ENCODE measurements around the gene CSPG5. TPM values are rescaled to one million over a fixed set of nuclear protein-coding genes. Genes with fewer than 3 reads are reported as not detected.

The CSPG5 gene
- polyA plus RNA-seq (ENCODE audit: insufficient read depth in 1 of 5, insufficient read length in 5 of 5, low replicate concordance in 1 of 5), result 1 to 10 TPM in 3 of 5 donors, under 1 TPM in 2; 0.63 to 1.2 (median 1.1) TPM
- long read RNA-seq, donor 1, full-length matches to known transcripts, result 2 of 2 reads
- long read RNA-seq, donor 1, partial matches to known transcripts, result 0 of 2 reads
- long read RNA-seq, donor 1, other reads (novel, unspliced or antisense), result 0 of 2 reads
- long read RNA-seq, donor 2, result 0 reads
- long read RNA-seq, donor 3, result 0 reads
- long read RNA-seq, donor 4, full-length matches to known transcripts, result 1 of 1 reads
- long read RNA-seq, donor 4, partial matches to known transcripts, result 0 of 1 reads
- long read RNA-seq, donor 4, other reads (novel, unspliced or antisense), result 0 of 1 reads
- long read RNA-seq, donor 5, result 0 reads
- long read RNA-seq, donor 6, full-length matches to known transcripts, result 1 of 1 reads
- long read RNA-seq, donor 6, partial matches to known transcripts, result 0 of 1 reads
- long read RNA-seq, donor 6, other reads (novel, unspliced or antisense), result 0 of 1 reads
- long read RNA-seq, donor 7, full-length matches to known transcripts, result 2 of 2 reads
- long read RNA-seq, donor 7, partial matches to known transcripts, result 0 of 2 reads
- long read RNA-seq, donor 7, other reads (novel, unspliced or antisense), result 0 of 2 reads
- long read RNA-seq, donor 8, result 0 reads

DNA sequence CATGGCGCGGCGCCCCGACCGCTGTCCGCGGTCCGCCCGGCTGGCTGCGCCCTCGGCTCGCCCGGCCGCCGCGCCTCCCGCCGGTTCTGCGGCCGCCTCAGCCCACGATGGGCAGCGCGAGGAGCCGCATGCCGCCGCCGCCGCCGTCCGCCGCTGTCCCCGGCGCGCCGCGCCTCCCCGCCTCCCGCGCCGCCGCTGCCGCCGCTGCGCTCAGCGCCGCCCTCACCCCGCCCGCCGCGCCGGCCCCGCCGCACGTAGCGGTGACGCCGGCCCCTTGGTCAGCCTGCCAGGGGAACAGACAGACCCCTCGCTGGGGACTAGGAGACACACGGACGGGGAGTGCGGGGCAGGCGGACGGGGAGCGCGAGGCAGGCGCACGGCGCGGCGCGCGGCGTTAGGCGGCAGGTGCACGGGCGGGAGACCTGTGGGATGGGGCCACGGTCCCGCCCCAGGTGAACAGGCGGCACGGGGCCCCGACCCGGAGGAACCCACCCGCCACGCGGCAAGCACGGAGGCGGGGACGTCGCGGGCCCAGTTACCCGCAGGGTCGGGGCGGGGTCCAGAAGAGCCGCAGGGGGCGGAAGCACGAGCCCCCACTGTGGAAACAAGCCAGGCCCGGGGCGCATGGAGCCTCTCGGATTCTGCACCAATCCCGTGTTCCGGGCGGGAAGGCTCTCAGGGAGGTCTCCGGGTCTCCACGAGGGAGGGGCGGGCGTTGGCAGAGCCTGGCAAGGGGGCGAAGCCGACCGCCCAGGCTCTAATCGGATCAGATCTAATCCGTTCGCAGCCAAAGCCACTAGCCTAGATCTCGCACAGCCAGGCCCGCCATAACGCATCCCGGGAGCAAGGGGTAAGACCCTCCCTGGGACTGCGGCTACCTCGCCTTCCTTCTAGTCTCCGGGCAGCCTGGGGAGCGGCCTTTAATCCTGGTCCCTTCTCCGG lies at the start of gene CSPG5:
CSPG5 (minus strand) TSS at position 175 of the 942 bp plus-strand sequence; CDS start at position 3, 172 bp downstream.
- no peak for DNase-seq

- DNase-seq, result no peak
These were observed 49.8 kb upstream of the CSPG5 start for GRCh38 chr3:47628426-47628825.

- DNase-seq, result peak; percentile 35 to 42
These were observed 44.2 kb upstream of the CSPG5 start for GRCh38 chr3:47622671-47623461.

GRCh38 chr3:47617086-47618010 lies 38.7 kb upstream of the CSPG5 start:
- DNase-seq, result no peak

GRCh38 chr3:47614788-47615187 lies 36.1 kb upstream of the CSPG5 start:
- no peak for DNase-seq

DNA sequence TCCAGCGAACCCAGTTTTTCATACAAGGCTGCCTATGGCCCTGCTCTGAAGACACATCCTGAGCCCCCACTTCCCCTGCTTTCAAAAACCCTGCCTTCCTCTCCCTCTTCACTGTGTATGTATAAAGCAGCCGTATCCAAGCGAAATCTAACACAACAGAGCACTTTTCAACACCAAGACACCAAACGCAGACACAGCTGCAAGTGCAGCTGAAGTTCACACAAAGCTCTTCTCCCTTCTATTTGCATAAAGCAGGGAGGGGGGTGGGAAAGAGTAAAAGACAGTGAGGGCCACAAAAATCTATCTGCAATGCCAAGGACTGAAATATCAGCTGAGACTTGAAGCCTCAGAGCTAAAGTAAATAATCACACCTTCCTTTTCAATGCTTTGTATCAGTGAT lies 35.1 kb upstream of the CSPG5 start:
- DNase-seq, result no peak

GRCh38 chr3:47612879-47613278 lies 34.2 kb upstream of the CSPG5 start:
- DNase-seq, result no peak

DNA sequence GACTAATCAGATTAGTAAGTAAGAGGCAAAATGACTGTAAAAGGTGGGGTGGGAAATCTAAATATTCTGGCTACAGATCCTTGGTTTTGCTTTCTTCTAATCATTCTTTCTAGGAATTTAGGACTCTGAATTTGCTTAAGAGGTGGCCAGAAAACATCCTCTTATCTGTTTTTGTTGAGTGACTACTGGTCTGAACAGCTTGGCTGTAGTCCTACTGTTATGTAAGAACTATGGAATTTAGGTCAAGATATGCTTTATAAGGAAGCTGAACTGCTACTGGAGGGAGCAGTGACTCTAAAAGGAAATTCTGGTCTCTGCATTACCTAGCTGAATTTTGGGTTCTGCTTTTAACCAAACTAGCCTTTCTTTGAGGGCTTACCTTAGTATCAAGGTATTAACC lies 33.5 kb upstream of the CSPG5 start:
- DNase-seq, result peak; percentile 49 to 55

- no peak for DNase-seq
These were observed 32.9 kb upstream of the CSPG5 start for GRCh38 chr3:47611576-47611975.

DNA sequence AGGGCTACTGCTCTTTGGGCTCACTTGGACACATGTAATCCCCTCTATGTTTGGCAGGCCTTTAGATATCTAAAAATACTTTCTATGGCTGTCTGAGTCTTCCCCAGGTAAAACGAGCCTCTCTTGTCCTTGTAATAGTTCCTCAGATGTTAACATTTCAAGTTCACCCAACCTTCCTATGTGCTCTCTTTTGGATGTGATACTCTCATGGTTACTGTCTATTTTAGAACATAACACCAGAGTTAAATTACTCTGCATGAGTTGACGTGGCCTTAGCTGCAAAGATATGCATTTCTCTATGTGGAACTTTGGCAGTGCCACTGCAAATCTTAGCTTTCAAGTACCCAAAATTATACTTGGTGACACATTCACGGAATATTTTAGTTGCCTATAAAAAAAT lies 31.9 kb upstream of the CSPG5 start:
- DNase-seq, result no peak

DNA sequence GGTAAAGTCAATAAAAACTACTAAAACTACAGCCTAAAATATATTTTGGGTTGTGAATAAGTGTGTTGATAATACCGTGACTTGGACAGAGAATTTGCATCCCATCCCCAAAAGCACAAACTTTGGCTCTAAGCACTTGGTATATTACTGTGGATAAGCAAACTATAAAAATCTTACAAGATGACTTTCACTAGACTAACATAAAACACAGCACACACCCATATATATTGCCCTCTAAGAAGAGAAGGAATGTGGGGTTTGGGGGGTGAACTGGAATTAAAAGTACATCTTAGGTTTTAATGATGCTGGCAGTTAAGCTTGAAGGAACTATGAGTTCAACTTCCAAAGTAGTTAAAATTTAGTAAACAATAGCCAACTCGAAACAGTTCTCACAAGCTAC lies 28.7 kb upstream of the CSPG5 start:
- no peak for DNase-seq

- DNase-seq, result no peak
These were observed 27.5 kb upstream of the CSPG5 start for GRCh38 chr3:47606165-47606564.

DNA sequence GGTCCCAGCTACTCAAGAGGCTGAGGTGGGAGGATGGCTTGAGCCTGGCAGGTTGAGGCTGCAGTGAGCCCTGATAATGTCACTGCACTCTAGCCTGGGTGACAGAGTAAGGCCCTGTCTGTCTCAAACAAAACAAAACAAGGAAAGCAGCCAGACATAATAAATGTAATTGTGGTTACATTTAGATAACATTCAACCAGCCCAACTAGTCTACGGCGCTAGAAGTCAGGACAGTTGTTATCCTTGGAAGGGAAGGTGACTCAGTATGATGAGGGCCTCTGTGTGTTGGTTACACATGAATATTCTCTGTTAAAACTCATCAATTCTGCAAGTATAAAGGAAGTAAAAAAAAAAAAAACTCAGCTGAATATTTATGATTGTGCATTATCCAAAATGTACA lies 27.0 kb upstream of the CSPG5 start:
- no peak for DNase-seq

- no peak for DNase-seq
These were observed 25.5 kb upstream of the CSPG5 start for GRCh38 chr3:47604145-47604544.

DNA sequence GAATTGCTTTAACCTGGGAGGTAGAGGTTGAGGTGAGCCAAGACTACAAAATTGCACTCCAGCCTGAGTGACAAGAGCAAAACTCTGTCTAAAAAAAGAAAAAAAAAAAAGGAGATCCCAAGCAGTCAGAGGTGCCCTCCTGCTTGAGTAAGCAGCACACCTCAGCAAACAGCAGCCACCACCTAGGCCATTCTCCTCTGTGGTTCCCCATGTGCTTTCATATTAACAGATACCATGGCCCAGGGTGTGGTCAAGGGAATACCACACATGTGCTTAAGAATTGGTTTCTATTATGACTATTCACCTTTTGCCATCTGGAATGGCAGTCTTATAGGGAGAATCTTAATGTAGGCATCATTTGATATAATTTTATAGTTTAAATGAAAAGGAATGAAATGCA lies 24.7 kb upstream of the CSPG5 start:
- DNase-seq, result no peak

DNA sequence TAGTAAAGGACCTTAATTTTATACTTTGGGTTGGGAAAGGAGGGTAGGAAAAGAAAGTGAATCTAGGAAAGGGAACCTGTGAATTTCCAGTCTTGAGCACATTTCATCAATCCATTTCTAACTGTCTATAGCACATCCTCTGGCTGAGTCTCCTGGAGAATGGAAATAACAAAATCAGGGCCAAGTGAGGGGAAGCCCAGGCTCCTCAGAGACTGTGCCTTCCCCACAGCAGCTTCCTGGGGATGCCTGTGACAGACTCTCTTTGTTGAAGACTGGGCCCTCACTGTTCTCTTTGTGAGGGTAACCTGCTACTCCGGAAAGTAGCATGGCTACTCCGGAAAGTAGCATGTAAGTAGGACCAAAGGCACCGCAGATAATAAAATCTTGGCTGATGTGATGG lies 22.6 kb upstream of the CSPG5 start:
- DNase-seq, result no peak

GRCh38 chr3:47594792-47595191 lies 16.1 kb upstream of the CSPG5 start:
- DNase-seq, result no peak

GRCh38 chr3:47592066-47592795 lies 13.6 kb upstream of the CSPG5 start:
- peak; percentile 63 to 66 for DNase-seq

- no peak for DNase-seq
These were observed 11.6 kb upstream of the CSPG5 start for GRCh38 chr3:47590216-47590615.
